Lower lobe of right lung (tissue), 2 donors: ENCODE data around the gene SPATA25. TPM values are rescaled to one million over a fixed set of nuclear protein-coding genes. Genes with fewer than 3 reads are reported as not detected.

Experiments used
- ATAC-seq, 2 donors: fragments of 200-7000 bp; cut with Tn5 transposase; one replicate each; pipeline ENCODE4 v1.9.1; 2020 to 2022; ENCODE audit warnings: mild to moderate bottlenecking in 2 of 2, moderate library complexity in 2 of 2
- DNase-seq: peaks from one replicate; pipeline ENCODE4 v3.0.0-alpha.2; 2020
- H3K27ac ChIP-seq: fragments of 200-600 bp; one replicate; pipeline ENCODE4 v1.8.0; 2022
- H3K27me3 ChIP-seq: fragments of 200-600 bp; one replicate; pipeline ENCODE4 v1.8.0; 2022; ENCODE audit warnings: low read depth
- H3K36me3 ChIP-seq: fragments of 200-600 bp; one replicate; pipeline ENCODE4 v1.8.0; 2022; ENCODE audit warnings: mild to moderate bottlenecking
- H3K4me1 ChIP-seq: fragments of 200-600 bp; one replicate; pipeline ENCODE4 v1.8.0; 2022
- H3K4me3 ChIP-seq: fragments of 200-600 bp; one replicate; pipeline ENCODE4 v1.8.0; 2022; ENCODE audit warnings: mild to moderate bottlenecking
- H3K9me3 ChIP-seq: fragments of 200-600 bp; one replicate; pipeline ENCODE4 v1.8.0; 2022
- intact Hi-C: fragments of 100-400 bp; cut with DNase I; formaldehyde crosslinking; loops from one replicate; pipeline ENCODE4 v1.11.0; 2022
- total RNA-seq: library from RNA; stranded (reverse); fragmentation: NEBNext Ultra II Directional; extraction: Animal tissue kit (Norgen Biotek cat#: 25700); gene quantifications from one replicate; pipeline ENCODE4 v1.2.1, GENCODE V29; 2021
- TF ChIP-seq, protein P1 (sequence below): fragments of 200-600 bp; IDR thresholded peaks from one replicate; pipeline ENCODE4 v1.8.0; 2022; ENCODE audit warnings: antibody characterized with exemption, mild to moderate bottlenecking
- donor health status: DM: no; HTN: yes; CAD: no; lungs with severe emphysema.

The SPATA25 gene
- total RNA-seq, 1 donor from 2014 or later: 1.1 TPM

DNA sequence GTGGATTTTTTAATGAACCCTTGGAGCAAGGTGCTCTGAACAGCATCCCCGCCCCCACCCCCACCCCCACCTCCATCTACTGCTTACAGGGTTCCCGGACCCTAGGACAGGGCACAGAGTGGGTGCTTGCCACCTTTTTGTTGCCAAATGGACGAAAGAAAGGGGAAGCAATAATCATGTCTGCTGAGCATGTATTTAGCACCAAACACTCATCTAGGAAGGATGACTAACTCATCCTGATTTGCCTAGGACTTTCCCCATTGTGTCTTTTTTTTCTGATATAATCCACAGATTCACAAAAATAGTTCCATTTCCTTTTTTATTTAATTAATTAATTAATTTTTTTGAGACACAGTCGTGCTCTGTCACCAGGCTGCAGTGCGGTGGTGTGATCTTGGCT lies 25.7 kb upstream of the SPATA25 start:
- DNase-seq (no peak), ATAC-seq (no peak)
- intact Hi-C loops: no loop called here
- no peak overlapping the region for H3K27ac ChIP-seq
- no peaks in the 10 kb centered on the region for H3K36me3 ChIP-seq
- no peaks in the 10 kb centered on the region for H3K9me3 ChIP-seq
- H3K4me1 ChIP-seq: peaks cover 42% of the 10 kb centered on the region
- H3K4me3 ChIP-seq: no peak overlapping the region
- peaks cover 4% of the 10 kb centered on the region for H3K27me3 ChIP-seq
- TF ChIP-seq, protein P1, sequence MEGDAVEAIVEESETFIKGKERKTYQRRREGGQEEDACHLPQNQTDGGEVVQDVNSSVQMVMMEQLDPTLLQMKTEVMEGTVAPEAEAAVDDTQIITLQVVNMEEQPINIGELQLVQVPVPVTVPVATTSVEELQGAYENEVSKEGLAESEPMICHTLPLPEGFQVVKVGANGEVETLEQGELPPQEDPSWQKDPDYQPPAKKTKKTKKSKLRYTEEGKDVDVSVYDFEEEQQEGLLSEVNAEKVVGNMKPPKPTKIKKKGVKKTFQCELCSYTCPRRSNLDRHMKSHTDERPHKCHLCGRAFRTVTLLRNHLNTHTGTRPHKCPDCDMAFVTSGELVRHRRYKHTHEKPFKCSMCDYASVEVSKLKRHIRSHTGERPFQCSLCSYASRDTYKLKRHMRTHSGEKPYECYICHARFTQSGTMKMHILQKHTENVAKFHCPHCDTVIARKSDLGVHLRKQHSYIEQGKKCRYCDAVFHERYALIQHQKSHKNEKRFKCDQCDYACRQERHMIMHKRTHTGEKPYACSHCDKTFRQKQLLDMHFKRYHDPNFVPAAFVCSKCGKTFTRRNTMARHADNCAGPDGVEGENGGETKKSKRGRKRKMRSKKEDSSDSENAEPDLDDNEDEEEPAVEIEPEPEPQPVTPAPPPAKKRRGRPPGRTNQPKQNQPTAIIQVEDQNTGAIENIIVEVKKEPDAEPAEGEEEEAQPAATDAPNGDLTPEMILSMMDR: no peak

DNA sequence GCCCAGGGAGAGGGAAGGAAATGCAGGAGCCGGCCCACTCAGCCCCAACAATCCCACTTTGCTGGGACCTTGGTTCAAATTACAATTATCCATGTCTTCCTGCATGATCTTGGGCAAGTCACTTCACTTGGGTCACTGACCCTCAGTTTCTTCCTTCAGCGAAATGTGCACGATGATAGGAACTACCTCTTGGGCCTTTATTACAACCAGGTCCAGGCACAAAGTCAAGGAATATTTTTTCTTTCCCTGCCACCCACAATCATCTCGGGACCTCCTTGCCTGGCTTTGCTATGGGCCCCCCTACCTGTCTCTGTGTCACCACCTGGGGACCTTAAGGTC lies 24.9 kb upstream of the SPATA25 start:
- peak overlapping the region; percentile 79 for H3K27ac ChIP-seq
- H3K9me3 ChIP-seq: no peaks in the 10 kb centered on the region
- H3K4me1 ChIP-seq: peaks cover 36% of the 10 kb centered on the region
- no peak for DNase-seq
- TF ChIP-seq, protein P1: no peak
- intact Hi-C loops: no loop called here
- no peak for ATAC-seq
- peaks cover 4% of the 10 kb centered on the region for H3K27me3 ChIP-seq
- H3K4me3 ChIP-seq: peak overlapping the region; percentile 59
- H3K36me3 ChIP-seq: no peaks in the 10 kb centered on the region

DNA sequence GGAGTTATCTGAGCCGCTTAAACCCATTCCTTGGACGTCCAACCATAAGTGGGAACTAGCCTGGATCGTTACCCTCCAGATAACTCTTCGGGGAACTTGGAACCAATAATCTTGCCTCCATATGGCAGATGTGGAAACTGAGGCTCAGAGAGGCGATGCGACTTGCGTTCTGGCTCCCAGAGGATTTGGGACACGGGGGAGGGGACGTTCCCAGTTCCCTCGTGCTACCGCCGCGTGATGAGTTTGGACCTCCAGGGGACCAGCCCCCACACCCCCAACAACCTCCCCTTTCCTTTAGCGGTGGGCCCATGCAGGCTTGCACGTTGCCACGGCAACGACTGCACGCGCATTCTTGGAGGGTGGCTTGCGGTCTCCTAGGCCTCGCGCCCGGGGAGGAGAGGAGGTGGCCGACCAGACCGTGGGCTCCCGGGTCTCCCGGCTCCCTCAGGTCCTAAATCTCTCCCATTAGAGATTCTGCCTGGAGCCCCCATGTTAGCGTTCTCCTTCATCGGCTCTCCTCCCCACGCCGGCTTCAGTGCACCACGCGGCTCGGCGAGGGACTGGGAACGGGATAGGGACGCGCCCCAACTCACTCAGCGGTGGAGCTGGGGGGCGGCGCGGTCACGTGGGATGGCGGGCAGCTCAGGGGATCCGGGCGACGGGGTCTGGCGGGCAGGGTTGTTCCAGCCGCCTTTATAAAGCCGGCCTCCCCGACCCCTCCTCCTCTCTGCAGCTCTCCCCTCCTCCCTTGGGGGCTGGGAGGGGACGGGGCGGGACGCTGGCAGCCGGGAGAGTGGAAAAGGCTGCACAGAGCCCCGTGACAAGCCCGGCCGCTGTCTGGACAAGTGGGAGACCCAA lies 24.3 kb upstream of the SPATA25 start, which contains the start of gene PLTP:
Gene PLTP (minus strand): TSS at position 670 of the 858 bp plus-strand sequence. CDS start 703 bp downstream, outside the sequence.
- H3K4me3 ChIP-seq: peak within 1 kb of the TSS; percentile 59
- H3K9me3 ChIP-seq: no peaks in the 10 kb centered on the region
- intact Hi-C loops: no loop called here
- H3K4me1 ChIP-seq: peaks cover 36% of the 10 kb centered on the region
- peak within 1 kb of the TSS; percentile 79 for H3K27ac ChIP-seq
- TF ChIP-seq, protein P1: no peak
- DNase-seq: peak; percentile 66
- ATAC-seq: peak; percentile 32 to 57
- no peaks in the 10 kb centered on the region for H3K36me3 ChIP-seq
- peaks cover 4% of the 10 kb centered on the region for H3K27me3 ChIP-seq

DNA sequence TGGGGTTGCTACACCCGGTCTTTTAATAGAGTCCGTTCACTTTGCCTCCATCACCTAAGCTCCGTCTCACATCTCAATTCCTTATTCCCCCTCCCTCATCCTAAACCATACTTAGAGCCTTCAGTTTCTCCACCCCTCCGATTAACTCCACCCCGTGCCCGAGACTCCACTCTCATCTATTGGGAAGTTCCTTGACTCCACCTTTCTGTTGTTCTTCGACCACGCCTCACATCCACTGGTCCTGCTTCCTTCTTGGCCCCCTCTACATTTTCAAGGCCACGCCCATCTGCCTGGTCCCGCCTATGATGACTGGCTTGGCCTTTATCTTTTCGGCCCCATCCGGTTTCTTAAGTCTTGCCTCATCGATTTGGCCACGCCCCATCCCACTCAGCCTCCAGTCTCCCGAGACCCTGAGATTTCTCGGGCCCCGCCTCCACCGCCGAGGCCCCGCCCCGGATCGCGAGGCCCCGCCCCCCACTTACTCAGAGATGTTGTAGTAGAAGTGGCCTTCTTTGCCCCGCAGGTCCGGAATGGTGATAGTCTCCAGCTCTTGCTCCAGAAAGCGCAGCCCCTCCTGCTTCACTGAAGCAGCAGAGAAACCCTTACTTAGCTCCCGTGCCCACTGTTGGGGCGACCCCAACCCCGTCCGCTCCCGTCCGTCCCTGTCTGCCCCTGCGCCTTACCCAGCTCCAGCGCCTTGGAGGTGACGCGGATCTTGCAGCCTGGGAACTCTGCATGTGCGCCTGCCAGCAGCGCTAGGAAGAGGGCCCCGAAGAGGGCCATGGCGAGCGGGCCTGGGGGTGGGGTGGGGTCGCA lies 23.5 kb upstream of the SPATA25 start:
- no peaks in the 10 kb centered on the region for H3K9me3 ChIP-seq
- H3K27ac ChIP-seq: peak overlapping the region; percentile 79
- peak overlapping the region; percentile 59 for H3K4me3 ChIP-seq
- H3K4me1 ChIP-seq: peaks cover 36% of the 10 kb centered on the region
- no peaks in the 10 kb centered on the region for H3K36me3 ChIP-seq
- H3K27me3 ChIP-seq: peaks cover 4% of the 10 kb centered on the region
- ATAC-seq: peak; percentile 93 to 94
- TF ChIP-seq, protein P1: no peak
- peak; percentile 97 for DNase-seq
- intact Hi-C loops: no loop called here

DNA sequence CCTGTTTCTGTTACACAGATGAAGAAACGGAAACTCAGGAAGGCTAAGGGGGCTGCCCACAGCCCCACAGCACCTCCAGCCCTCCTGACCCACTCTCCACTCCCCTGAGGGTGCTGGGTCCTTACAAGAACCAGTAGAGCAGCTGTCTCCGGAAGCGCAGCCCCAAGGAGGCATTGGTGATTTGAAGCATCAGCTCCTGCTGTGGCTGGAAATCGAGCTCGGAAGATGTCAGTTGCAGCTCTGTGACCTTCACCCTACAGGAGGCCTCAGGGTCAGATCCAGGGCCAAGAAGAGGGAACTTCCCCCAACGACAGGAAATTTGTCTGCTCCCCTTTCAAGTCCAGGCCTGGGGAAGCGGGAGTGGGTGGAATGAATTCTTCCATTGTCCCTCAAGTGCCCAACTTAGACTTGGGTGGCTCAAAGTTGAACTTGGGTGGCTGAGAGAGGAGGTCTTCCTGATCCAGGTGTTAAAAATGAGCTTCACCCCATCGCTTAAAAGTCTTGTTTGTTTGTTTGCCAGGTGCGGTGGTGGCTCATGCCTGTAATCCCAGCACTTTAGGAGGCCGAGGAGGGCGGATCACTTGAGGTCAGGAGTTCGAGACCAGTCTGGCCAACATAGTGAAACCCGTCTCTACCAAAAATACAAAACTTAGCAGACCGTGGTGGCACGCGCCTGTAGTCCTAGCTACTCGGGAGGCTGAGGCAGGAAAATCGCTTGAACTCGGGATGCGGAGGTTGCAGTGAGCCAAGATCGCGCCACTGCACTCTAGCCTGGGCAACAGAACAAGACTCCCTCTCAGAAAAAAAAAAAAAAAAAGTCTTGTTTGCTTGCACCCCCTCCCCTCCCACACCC lies 22.6 kb upstream of the SPATA25 start:
- H3K27ac ChIP-seq: peak overlapping the region; percentile 22
- no peaks in the 10 kb centered on the region for H3K9me3 ChIP-seq
- intact Hi-C loops: no loop called here
- no peak for DNase-seq
- H3K4me1 ChIP-seq: peaks cover 35% of the 10 kb centered on the region
- peaks cover 6% of the 10 kb centered on the region for H3K36me3 ChIP-seq
- peaks cover 4% of the 10 kb centered on the region for H3K27me3 ChIP-seq
- TF ChIP-seq, protein P1: no peak
- no peak for ATAC-seq
- H3K4me3 ChIP-seq: peak overlapping the region; percentile 59
